Stimulated activated CD8-positive, alpha-beta memory T cell treated with anti-CD3 and anti-CD28 coated beads, Interleukin-7, amount 100 ng/mL, for 48 hours (primary cell): ENCODE data around the gene PRKACA.
"Not testable (repeated sequence)": the region's sequence is repeated elsewhere in the genome, so short reads cannot be mapped to it uniquely, and the experiment has no call there.

Experiments
- DNase-seq, 2 donors: peaks; one replicate each; pipeline ENCODE4 v3.0.0-alpha.2; 2020; ENCODE audit warnings: low read depth in 1 of 2; ENCODE audit errors: extremely low read depth in 1 of 2

PRKACA gene

GRCh38 chr19:14053500-14053899, 64.1 kb downstream of the PRKACA start:
- no peak for DNase-seq

- DNase-seq = no peak
Observed at GRCh38 chr19:14053032-14053431, 64.5 kb downstream of the PRKACA start.

GRCh38 chr19:14052470-14052869, 65.1 kb downstream of the PRKACA start:
- DNase-seq = no peak

- no peak for DNase-seq
Observed at GRCh38 chr19:14051980-14052379, 65.6 kb downstream of the PRKACA start.

- DNase-seq = not testable (repeated sequence)
Observed at GRCh38 chr19:14050961-14051360, 66.6 kb downstream of the PRKACA start.

GRCh38 chr19:14050512-14050911, 67.0 kb downstream of the PRKACA start:
- no peak for DNase-seq

GRCh38 chr19:14048443-14049153, 69.0 kb downstream of the PRKACA start:
- DNase-seq = peak; percentile 53 to 55

- not testable (repeated sequence) for DNase-seq
Observed at GRCh38 chr19:14047866-14048265, 69.7 kb downstream of the PRKACA start.

GRCh38 chr19:14042659-14043608, 74.6 kb downstream of the PRKACA start:
- DNase-seq = not testable (repeated sequence)
